A673 (cell line): ENCODE data around the gene CCDC6.

Experiments
- EZH2 ChIP-seq: fragments of 200-600 bp; sonication (generic); IDR thresholded peaks from 2 replicates; pipeline ENCODE4 v1.6.1; 2017; ENCODE audit warnings: borderline replicate concordance, low read depth, mild to moderate bottlenecking, mixed read lengths, antibody characterized with exemption, low read length; ENCODE audit not compliant: poor library complexity, severe bottlenecking
- TF ChIP-seq, protein P1 (sequence below): fragments of 300-800, 200-600 bp; sonication (generic); conservative IDR thresholded peaks from 2 replicates; pipeline ENCODE4 v1.5.1; 2017; ENCODE audit warnings: low read depth, mild to moderate bottlenecking, antibody characterized with exemption, low read length, moderate library complexity, mixed read lengths

DNA sequence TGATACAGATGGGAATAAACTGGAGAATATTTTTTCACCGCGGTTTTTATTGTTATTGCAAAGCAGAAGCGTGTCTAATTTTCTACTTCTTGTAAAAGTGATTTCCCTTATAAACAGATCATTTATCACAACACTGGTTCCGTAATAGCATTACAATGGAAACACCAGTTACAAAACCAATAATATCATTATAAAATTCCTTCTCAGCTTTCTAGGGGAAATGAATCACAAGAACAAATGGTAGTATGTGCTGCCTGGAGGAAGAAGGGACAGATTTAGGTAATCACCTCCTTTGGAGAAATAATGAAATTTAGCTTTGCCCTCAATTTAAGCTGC lies 2.4 kb upstream of the CCDC6 start:
- TF ChIP-seq, protein P1, sequence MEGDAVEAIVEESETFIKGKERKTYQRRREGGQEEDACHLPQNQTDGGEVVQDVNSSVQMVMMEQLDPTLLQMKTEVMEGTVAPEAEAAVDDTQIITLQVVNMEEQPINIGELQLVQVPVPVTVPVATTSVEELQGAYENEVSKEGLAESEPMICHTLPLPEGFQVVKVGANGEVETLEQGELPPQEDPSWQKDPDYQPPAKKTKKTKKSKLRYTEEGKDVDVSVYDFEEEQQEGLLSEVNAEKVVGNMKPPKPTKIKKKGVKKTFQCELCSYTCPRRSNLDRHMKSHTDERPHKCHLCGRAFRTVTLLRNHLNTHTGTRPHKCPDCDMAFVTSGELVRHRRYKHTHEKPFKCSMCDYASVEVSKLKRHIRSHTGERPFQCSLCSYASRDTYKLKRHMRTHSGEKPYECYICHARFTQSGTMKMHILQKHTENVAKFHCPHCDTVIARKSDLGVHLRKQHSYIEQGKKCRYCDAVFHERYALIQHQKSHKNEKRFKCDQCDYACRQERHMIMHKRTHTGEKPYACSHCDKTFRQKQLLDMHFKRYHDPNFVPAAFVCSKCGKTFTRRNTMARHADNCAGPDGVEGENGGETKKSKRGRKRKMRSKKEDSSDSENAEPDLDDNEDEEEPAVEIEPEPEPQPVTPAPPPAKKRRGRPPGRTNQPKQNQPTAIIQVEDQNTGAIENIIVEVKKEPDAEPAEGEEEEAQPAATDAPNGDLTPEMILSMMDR = no peak
- TF ChIP-seq EZH2 = no peak
